ENCODE measurements around the gene MYO16. TPM values are rescaled to one million over a fixed set of nuclear protein-coding genes. Genes with fewer than 3 reads are reported as not detected.

The MYO16 gene
- total RNA-seq, 1 donor from 2014 or later = 0.92 TPM

- DNase-seq (ENCODE audit: low spot score) = no peak
- intact Hi-C loops (cut with DNase I) = no loop called here
Measured at GRCh38 chr13:108728370-108728769, 99.0 kb downstream of the MYO16 start.

DNA sequence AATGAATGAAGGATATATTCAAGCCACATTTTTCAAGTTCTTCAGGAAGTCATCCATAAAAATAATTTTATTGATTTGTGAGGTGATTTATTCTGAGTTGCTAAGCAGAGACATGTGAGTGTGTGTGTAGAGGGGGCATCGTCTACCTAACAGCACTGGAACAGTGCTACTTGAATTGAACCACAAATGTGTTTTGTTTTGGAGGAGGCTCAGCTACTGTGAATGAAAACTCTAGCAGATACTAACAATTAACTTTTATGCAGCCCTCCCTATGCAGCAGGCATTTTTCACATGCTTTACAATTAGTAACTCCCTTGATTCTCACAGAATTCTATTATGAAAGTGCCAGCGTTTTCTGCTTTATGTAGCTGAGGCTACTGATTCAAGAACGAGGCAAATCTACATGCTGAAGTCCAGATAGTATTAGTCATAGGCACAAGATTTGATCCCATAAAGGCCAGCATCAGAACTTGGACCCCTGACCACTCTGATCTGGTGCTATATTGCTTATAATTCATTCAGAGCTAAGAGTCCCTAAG is 103.7 kb downstream of the MYO16 start:
- DNase-seq (ENCODE audit: low spot score) = no peak

GRCh38 chr13:108734676-108735075 is 105.3 kb downstream of the MYO16 start:
- no peak for DNase-seq (ENCODE audit: low spot score)
- intact Hi-C loops (cut with DNase I) = no loop called here

More for the DNA sequence above, 103.7 kb downstream of the MYO16 start:
- intact Hi-C loops (cut with DNase I) = no loop called here

DNA sequence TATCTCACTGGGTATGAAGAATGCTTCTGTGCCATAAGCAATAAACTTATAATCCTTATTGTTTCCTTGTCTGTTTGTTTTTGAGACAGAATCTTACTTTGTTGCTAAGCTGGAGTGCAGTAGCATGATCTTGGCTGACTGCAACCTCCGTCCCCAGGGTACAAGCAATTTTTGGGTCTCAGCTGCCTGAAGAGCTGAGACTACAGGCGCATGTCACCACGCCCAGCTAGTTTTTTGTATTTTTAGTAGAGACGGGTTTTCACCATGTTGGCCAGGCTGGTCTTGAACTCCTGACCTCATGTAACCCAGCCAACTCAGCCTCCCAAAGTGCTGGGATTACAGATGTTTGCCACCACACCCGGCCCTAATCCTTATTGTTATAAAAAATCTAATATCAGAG is 112.5 kb downstream of the MYO16 start:
- no peak for DNase-seq (ENCODE audit: low spot score)
- intact Hi-C loops (cut with DNase I) = no loop called here

DNA sequence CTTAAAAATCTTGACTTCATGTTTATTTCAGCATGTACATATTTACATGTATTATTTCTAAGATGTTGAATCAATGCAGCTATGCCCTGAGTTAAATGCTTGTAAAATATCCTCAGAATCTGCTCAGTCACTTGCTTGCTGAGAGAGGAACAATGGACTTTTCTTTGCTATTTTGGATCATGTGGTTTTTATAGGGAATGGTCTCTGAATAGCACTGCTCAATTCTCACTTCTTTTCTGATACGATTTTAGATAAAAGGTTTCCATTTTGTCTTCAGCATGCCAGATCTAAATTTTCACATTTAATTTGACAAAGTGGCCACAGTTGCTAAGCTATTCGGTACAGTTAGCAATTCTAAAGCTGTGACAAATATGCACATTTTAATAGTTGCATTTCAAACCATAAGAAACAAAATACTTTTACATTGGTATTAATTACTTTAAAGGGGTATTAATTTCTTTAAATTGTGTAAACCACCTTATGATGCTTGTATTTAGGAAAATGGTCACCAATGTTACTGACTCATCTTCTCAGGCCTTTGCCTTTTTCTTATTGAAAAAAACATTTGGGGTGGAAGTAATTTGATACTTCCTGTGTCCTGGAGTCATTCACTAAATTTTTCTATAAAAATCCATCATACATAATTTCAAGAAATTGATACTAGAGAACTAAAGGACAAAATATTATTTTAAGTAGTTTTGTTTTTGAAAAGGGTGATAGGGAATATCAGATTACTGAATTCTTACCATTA is 113.5 kb downstream of the MYO16 start:
- intact Hi-C loops (cut with DNase I) = no loop called here
- no peak for DNase-seq (ENCODE audit: low spot score)

DNA sequence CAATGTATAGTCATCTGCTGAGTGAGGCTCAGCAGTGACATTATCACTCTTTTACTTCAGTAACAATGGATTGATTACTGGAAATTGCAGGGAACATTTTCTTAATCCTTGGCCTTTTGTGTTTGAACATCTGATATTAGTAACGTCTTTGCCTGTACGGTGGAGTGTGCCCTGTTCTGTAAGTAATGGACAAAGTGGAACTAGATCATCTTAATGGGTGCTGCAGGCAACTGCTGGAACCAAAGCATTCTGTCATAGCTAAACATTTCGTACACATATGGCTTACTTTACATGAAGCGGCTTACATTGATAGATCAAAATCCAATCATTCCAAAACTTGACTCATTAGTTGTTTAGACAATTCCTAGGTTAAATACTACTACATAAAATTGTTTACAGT is 114.1 kb downstream of the MYO16 start:
- intact Hi-C loops (cut with DNase I) = no loop called here
- DNase-seq (ENCODE audit: low spot score) = no peak

DNA sequence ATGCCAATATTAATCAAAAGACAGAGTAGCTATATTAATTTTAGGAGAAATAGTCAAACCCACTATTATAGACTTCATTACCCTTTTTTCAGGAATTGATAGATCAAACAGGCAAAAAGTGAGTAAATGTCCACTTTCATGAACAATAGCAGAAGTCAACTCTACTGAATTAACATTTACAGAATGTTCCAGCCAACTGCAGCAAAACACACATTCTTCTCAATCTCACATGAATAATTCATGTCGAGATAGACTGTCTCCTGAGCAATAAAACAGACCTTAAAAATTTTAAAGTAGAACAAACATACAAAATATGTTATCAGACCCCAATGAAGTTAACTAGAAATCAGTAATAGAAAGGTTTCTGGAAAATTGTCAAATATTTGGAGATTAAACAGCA is 118.4 kb downstream of the MYO16 start:
- no peak for DNase-seq (ENCODE audit: low spot score)
- intact Hi-C loops (cut with DNase I) = no loop called here

DNA sequence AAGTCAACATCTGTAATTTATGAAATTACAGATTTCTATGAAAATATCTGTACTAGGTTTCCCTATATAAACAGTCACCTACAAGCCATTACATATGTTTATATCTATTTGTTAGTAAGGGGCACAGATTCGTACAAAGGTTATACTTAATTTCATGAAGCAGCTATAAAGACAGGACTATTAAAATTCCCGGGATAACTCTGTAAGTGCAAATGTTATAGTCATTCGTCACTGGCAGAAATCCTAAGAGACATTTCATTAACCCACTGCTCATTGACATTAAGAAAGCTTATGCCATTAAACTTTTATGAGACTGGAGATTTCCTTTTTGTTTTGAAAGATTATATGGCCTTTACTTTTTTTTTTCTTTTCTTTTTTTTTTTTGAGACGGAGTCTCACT is 122.9 kb downstream of the MYO16 start:
- intact Hi-C loops (cut with DNase I) = no loop called here

GRCh38 chr13:108755083-108755482 is 125.7 kb downstream of the MYO16 start:
- intact Hi-C loops (cut with DNase I) = no loop called here
- no peak for DNase-seq (ENCODE audit: low spot score)

More for the DNA sequence above, 122.9 kb downstream of the MYO16 start:
- no peak for DNase-seq (ENCODE audit: low spot score)

- intact Hi-C loops (cut with DNase I) = no loop called here
- DNase-seq (ENCODE audit: low spot score) = no peak
Measured at GRCh38 chr13:108760129-108760528, 130.7 kb downstream of the MYO16 start.

- intact Hi-C loops (cut with DNase I) = no loop called here
- no peak for DNase-seq (ENCODE audit: low spot score)
Measured at GRCh38 chr13:108760541-108760940, 131.1 kb downstream of the MYO16 start.

DNA sequence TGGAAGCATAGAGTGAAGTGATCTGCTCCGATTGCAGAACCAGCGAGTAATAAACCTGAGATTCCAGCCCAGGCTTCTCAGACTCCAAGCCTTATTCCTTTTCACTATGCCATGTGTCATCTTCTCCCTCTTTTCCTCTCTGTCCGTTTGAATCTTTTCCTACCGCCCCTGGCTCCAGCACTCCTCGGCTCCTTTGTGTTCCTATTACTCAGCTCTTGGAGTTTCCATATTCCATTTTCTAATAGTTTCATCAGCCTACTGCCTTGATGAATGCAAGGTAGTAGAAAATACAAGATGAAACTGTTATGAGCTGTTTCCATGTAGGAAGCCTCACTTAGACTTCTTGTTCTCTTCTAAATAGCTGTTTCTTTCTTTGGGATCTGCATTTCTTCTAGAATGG is 138.6 kb downstream of the MYO16 start:
- intact Hi-C loops (cut with DNase I) = no loop called here
- DNase-seq (ENCODE audit: low spot score) = no peak

- intact Hi-C loops (cut with DNase I) = no loop called here
- no peak for DNase-seq (ENCODE audit: low spot score)
Measured at GRCh38 chr13:108769213-108770070, 140.0 kb downstream of the MYO16 start.

DNA sequence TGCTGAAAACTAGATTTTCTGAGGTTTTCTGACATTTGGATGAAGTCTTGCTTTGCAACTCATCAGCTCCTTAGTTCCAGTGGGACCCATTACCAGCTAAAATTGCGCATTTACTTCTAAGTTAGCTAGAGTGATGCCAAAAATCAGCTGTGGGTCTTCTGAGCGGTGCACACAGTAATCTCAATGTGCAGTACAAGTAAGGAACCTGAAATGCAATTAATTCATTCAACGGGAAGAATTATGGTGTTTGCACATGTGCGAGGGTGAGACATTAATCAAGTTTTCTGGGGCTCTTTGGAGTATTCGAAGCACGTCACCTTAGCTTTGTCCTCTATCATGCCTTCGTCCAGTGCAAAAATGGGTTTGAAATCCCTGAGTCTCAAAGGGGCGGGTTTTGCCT is 146.2 kb downstream of the MYO16 start:
- intact Hi-C loops (cut with DNase I) = no loop called here
- no peak for DNase-seq (ENCODE audit: low spot score)

GRCh38 chr13:108776650-108777049 is 147.2 kb downstream of the MYO16 start:
- DNase-seq (ENCODE audit: low spot score) = no peak
- intact Hi-C loops (cut with DNase I) = no loop called here

DNA sequence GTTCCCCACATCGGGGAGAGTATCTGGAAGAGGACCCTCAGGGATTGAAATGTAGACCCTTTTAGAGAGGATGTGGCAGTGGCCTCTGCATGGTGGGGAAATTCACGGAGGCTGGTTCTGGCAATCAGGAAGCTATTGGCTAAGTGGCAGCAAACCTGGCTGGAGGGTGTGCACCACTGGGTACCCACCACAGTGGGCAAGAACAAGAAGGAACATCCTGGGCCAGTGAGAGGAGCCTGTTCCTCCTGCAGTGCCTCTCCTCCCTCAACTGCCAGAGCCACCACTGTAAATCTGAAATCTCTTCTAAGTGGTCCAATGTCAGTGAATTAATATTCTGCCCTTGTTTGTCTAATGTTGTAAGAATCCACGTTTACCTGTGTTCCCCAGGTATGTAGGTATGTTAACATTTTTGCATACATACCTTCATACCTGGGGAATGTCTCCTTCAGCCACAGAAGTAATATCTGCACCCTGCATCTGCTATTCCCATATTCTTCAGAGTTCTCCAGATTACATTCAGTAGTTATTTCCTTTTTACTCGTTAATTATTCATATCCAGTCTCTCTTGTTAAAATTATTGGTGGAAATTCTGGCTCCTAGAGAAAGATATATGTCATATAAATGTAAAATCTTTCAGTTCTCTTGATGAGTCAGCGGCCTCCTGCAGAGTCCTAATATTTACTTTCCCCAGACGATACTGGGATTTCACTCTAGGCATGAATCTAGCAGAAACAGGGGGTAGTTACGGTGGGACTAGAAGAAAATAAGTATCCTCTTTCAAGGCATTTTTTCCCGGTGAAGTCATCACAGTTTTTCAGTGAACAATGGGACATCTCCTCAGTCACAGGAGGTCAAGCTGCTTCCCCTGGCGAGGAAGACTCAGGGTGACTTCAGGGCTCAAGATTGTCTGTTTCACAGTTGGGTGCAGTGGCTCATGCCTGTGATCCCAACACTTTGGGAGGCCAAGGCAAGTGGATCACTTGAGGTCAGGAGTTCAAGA is 148.3 kb downstream of the MYO16 start:
- intact Hi-C loops (cut with DNase I) = no loop called here

GRCh38 chr13:108779308-108779707 is 149.9 kb downstream of the MYO16 start:
- DNase-seq (ENCODE audit: low spot score) = no peak
- intact Hi-C loops (cut with DNase I) = no loop called here

More for the DNA sequence above, 148.3 kb downstream of the MYO16 start:
- no peak for DNase-seq (ENCODE audit: low spot score)

DNA sequence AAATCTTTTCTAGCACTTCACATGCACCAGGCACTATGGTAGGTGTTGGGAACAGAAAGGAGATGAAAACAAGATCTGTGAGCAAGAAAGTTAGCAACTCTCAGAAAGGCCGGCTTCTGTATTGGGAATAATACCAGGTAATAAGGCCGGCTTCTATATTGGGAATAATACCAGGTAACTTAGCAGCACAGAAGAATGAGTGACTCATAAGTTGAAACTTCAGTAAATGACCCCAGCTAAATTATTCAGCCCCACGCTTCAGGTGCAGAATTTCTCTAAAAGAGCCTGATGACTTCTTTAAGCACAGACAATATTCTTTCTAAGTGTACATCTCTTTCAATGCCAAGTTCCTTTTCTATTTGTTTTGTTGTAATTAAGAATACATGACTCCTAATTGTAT is 151.3 kb downstream of the MYO16 start:
- no peak for DNase-seq (ENCODE audit: low spot score)
- intact Hi-C loops (cut with DNase I) = no loop called here

DNA sequence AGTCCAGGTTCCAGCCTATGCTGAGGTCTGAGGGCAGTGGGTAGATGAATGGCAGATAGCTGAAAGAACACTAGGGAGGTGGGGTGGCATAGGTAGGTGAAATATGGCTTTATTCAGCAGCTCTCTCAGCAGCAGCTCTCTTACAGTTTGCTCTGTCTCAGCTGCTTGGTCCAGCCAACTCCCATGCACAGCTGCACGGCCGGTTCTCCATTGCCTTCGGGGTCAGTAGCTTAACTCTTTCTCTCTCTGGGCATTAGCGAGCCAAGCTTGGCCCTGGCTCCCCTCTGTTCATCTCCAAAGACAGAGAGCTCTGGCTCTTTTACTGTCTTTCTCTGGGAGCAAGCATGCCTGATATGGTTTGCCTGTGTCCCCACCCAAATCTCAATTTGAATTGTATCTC is 151.9 kb downstream of the MYO16 start:
- DNase-seq (ENCODE audit: low spot score) = no peak
- intact Hi-C loops (cut with DNase I) = no loop called here
